Activated CD8-positive, alpha-beta memory T cell treated with anti-CD3 and anti-CD28 coated beads, Interleukin-2, amount 10 ng/mL, durations not matched to agents 7 days and 5 days (primary cell): ENCODE data around the gene BCAT1. TPM values are rescaled to one million over a fixed set of nuclear protein-coding genes. Genes with fewer than 3 reads are reported as not detected.
"Not testable (repeated sequence)": the region's sequence is repeated elsewhere in the genome, so short reads cannot be mapped to it uniquely, and the experiment has no call there.

Source experiments
- ATAC-seq: fragments of 150-1000 bp; cut with Tn5 transposase; one replicate; pipeline ENCODE4 v1.10.0; 2021; ENCODE audit warnings: moderate library complexity
- CTCF ChIA-PET: fragments of 350-600 bp; sonication (Branson Sonifier 250); formaldehyde crosslinking; loops from one replicate; lab custom pipeline; 2021; ENCODE audit warnings: antibody characterized with exemption; lab: Charles Lee
- DNase-seq: peaks from one replicate; pipeline ENCODE4 v3.0.0-alpha.2; 2020
- H3K27ac Mint-ChIP-seq: one replicate; pipeline ENCODE4 v1.8.0; 2021; ENCODE audit warnings: mild to moderate bottlenecking, mixed read lengths
- H3K27me3 Mint-ChIP-seq: one replicate; pipeline ENCODE4 v1.8.0; 2021; ENCODE audit warnings: mixed read lengths
- H3K36me3 Mint-ChIP-seq: one replicate; pipeline ENCODE4 v1.8.0; 2021; ENCODE audit warnings: mild to moderate bottlenecking, mixed read lengths
- H3K4me1 Mint-ChIP-seq: one replicate; pipeline ENCODE4 v1.8.0; 2021; ENCODE audit warnings: mixed read lengths
- H3K4me3 Mint-ChIP-seq: one replicate; pipeline ENCODE4 v1.8.0; 2021; ENCODE audit warnings: mild to moderate bottlenecking, moderate library complexity, mixed read lengths
- H3K9me3 Mint-ChIP-seq: one replicate; pipeline ENCODE4 v1.8.0; 2022; ENCODE audit warnings: low read depth, mixed read lengths
- total RNA-seq, 2 experiments: library from RNA; stranded (reverse); gene quantifications; one replicate each; pipeline ENCODE4 v1.2.3, GENCODE V29; 2021

BCAT1 gene
- total RNA-seq, 2 experiments from 2014 or later: 18.9 to 48.3 TPM

- peaks cover 2% of the 10 kb centered on the region for H3K27me3 Mint-ChIP-seq
- CTCF ChIA-PET: interaction anchor here (0.6 to 1.9 kb wide), 2 partner anchors 13 to 76 kb away, joined by 3 to 4 read pairs; no protein-coding TSS in a partner anchor
- no peak for ATAC-seq
- H3K9me3 Mint-ChIP-seq: no peaks in the 10 kb centered on the region
- no peak overlapping the region for H3K4me3 Mint-ChIP-seq
- no peaks in the 10 kb centered on the region for H3K4me1 Mint-ChIP-seq
- H3K36me3 Mint-ChIP-seq: no peaks in the 10 kb centered on the region
- no peak for DNase-seq
- H3K27ac Mint-ChIP-seq: no peak overlapping the region
These were observed 28.8 kb upstream of the BCAT1 start for GRCh38 chr12:24977711-24978110.

GRCh38 chr12:24977060-24977459 lies 28.2 kb upstream of the BCAT1 start:
- no peak for ATAC-seq
- CTCF ChIA-PET: interaction anchor here (0.7 to 1.9 kb wide), 2 partner anchors 14 to 90 kb away, joined by 3 to 4 read pairs; no protein-coding TSS in a partner anchor
- no peak overlapping the region for H3K4me3 Mint-ChIP-seq
- DNase-seq: no peak
- no peak overlapping the region for H3K27ac Mint-ChIP-seq
- H3K4me1 Mint-ChIP-seq: no peaks in the 10 kb centered on the region
- H3K36me3 Mint-ChIP-seq: no peaks in the 10 kb centered on the region
- no peaks in the 10 kb centered on the region for H3K9me3 Mint-ChIP-seq
- H3K27me3 Mint-ChIP-seq: peaks cover 2% of the 10 kb centered on the region

- no peaks in the 10 kb centered on the region for H3K36me3 Mint-ChIP-seq
These were observed 26.5 kb upstream of the BCAT1 start for GRCh38 chr12:24975425-24975824.

GRCh38 chr12:24974216-24974615 lies 25.3 kb upstream of the BCAT1 start:
- H3K4me1 Mint-ChIP-seq: no peaks in the 10 kb centered on the region
- ATAC-seq (no peak), DNase-seq (no peak)
- CTCF ChIA-PET: no interaction called here
- peaks cover 2% of the 10 kb centered on the region for H3K9me3 Mint-ChIP-seq
- H3K27me3 Mint-ChIP-seq: peaks cover 2% of the 10 kb centered on the region
- H3K4me3 Mint-ChIP-seq: no peak overlapping the region
- no peak overlapping the region for H3K27ac Mint-ChIP-seq
- no peaks in the 10 kb centered on the region for H3K36me3 Mint-ChIP-seq

More at GRCh38 chr12:24975425-24975824, 26.5 kb upstream of the BCAT1 start:
- H3K27me3 Mint-ChIP-seq: peaks cover 2% of the 10 kb centered on the region
- H3K4me3 Mint-ChIP-seq: no peak overlapping the region
- H3K9me3 Mint-ChIP-seq: peaks cover 2% of the 10 kb centered on the region
- no peak for ATAC-seq
- CTCF ChIA-PET: no interaction called here
- H3K4me1 Mint-ChIP-seq: no peaks in the 10 kb centered on the region
- no peak overlapping the region for H3K27ac Mint-ChIP-seq
- no peak for DNase-seq

GRCh38 chr12:24972078-24972477 lies 23.2 kb upstream of the BCAT1 start:
- H3K4me3 Mint-ChIP-seq: no peak overlapping the region

GRCh38 chr12:24970177-24970576 lies 21.3 kb upstream of the BCAT1 start:
- Mint-ChIP-seq H3K9me3 (peaks cover 2% of the 10 kb centered on the region), H3K27ac (no peak overlapping the region), H3K36me3 (peaks cover 2% of the 10 kb centered on the region), H3K4me1 (no peaks in the 10 kb centered on the region), H3K4me3 (no peak overlapping the region), H3K27me3 (no peaks in the 10 kb centered on the region)
- ATAC-seq (no peak), DNase-seq (no peak)
- CTCF ChIA-PET: no interaction called here

More at GRCh38 chr12:24972078-24972477, 23.2 kb upstream of the BCAT1 start:
- Mint-ChIP-seq H3K27me3 (peaks cover 2% of the 10 kb centered on the region), H3K4me1 (no peaks in the 10 kb centered on the region), H3K36me3 (no peaks in the 10 kb centered on the region), H3K27ac (no peak overlapping the region), H3K9me3 (peaks cover 2% of the 10 kb centered on the region)
- DNase-seq: no peak
- CTCF ChIA-PET: no interaction called here
- no peak for ATAC-seq

- Mint-ChIP-seq H3K27me3 (peaks cover 4% of the 10 kb centered on the region), H3K4me3 (no peak overlapping the region), H3K36me3 (peaks cover 8% of the 10 kb centered on the region), H3K4me1 (no peaks in the 10 kb centered on the region), H3K9me3 (peaks cover 12% of the 10 kb centered on the region), H3K27ac (no peak overlapping the region)
- ATAC-seq: no peak
- DNase-seq: no peak
- CTCF ChIA-PET: no interaction called here
These were observed 18.2 kb upstream of the BCAT1 start for GRCh38 chr12:24966951-24967564.

GRCh38 chr12:24964342-24964741 lies 15.4 kb upstream of the BCAT1 start:
- peaks cover 10% of the 10 kb centered on the region for H3K4me1 Mint-ChIP-seq
- H3K27me3 Mint-ChIP-seq: peaks cover 4% of the 10 kb centered on the region
- ATAC-seq: no peak
- H3K4me3 Mint-ChIP-seq: no peak overlapping the region
- no peak overlapping the region for H3K27ac Mint-ChIP-seq
- DNase-seq: no peak
- peaks cover 10% of the 10 kb centered on the region for H3K9me3 Mint-ChIP-seq
- CTCF ChIA-PET: interaction anchor here (0.7 to 1.2 kb wide), 2 partner anchors 19 to 112 kb away, joined by 3 to 4 read pairs; no protein-coding TSS in a partner anchor
- H3K36me3 Mint-ChIP-seq: peaks cover 8% of the 10 kb centered on the region

GRCh38 chr12:24960222-24960855 lies 11.4 kb upstream of the BCAT1 start:
- DNase-seq (peak; percentile 77), ATAC-seq (peak; percentile 95)
- CTCF ChIA-PET: interaction anchor here (0.8 to 1.0 kb wide), 3 partner anchors 12 to 194 kb away, joined by 3 read pairs; no protein-coding TSS in a partner anchor
- Mint-ChIP-seq H3K27me3 (peaks cover 4% of the 10 kb centered on the region), H3K27ac (no peak overlapping the region), H3K9me3 (peaks cover 10% of the 10 kb centered on the region), H3K36me3 (peaks cover 6% of the 10 kb centered on the region), H3K4me1 (peaks cover 10% of the 10 kb centered on the region), H3K4me3 (no peak overlapping the region)

- H3K36me3 Mint-ChIP-seq, ATAC-seq, DNase-seq, H3K27ac Mint-ChIP-seq, H3K4me3 Mint-ChIP-seq, H3K9me3 Mint-ChIP-seq, CTCF ChIA-PET: not testable (repeated sequence)
- Mint-ChIP-seq H3K27me3 (peaks cover 11% of the 10 kb centered on the region), H3K4me1 (peaks cover 10% of the 10 kb centered on the region)
These were observed 7.5 kb upstream of the BCAT1 start for GRCh38 chr12:24956351-24956750.

GRCh38 chr12:24955853-24956252 lies 7.0 kb upstream of the BCAT1 start:
- CTCF ChIA-PET: interaction anchor here (1.4 kb wide), 1 partner anchor 10 kb away, joined by 3 read pairs; no protein-coding TSS in a partner anchor
- DNase-seq: no peak
- Mint-ChIP-seq H3K4me3 (no peak overlapping the region), H3K9me3 (no peaks in the 10 kb centered on the region), H3K36me3 (no peaks in the 10 kb centered on the region), H3K4me1 (peaks cover 10% of the 10 kb centered on the region), H3K27me3 (peaks cover 11% of the 10 kb centered on the region), H3K27ac (no peak overlapping the region)
- ATAC-seq: no peak

GRCh38 chr12:24955389-24955788 lies 6.5 kb upstream of the BCAT1 start:
- Mint-ChIP-seq H3K36me3 (no peaks in the 10 kb centered on the region), H3K27me3 (peaks cover 11% of the 10 kb centered on the region), H3K4me3 (no peak overlapping the region), H3K4me1 (peaks cover 10% of the 10 kb centered on the region), H3K9me3 (no peaks in the 10 kb centered on the region), H3K27ac (no peak overlapping the region)
- CTCF ChIA-PET: interaction anchor here (1.4 kb wide), 1 partner anchor 9 kb away, joined by 3 read pairs; no protein-coding TSS in a partner anchor
- ATAC-seq: no peak
- no peak for DNase-seq

- H3K27ac Mint-ChIP-seq: no peak overlapping the region
These were observed 5.4 kb upstream of the BCAT1 start for GRCh38 chr12:24954261-24954660.

GRCh38 chr12:24952389-24952788 lies 3.5 kb upstream of the BCAT1 start:
- Mint-ChIP-seq H3K4me3 (no peak overlapping the region), H3K9me3 (no peaks in the 10 kb centered on the region), H3K36me3 (no peaks in the 10 kb centered on the region), H3K27ac (no peak overlapping the region), H3K4me1 (peaks cover 17% of the 10 kb centered on the region), H3K27me3 (peaks cover 14% of the 10 kb centered on the region)
- DNase-seq (no peak), ATAC-seq (no peak)
- CTCF ChIA-PET: interaction anchor here (1.0 kb wide), 1 partner anchor 11 kb away, joined by 3 read pairs; no protein-coding TSS in a partner anchor

More at GRCh38 chr12:24954261-24954660, 5.4 kb upstream of the BCAT1 start:
- peaks cover 7% of the 10 kb centered on the region for H3K4me1 Mint-ChIP-seq
- H3K36me3 Mint-ChIP-seq: no peaks in the 10 kb centered on the region
- no peaks in the 10 kb centered on the region for H3K9me3 Mint-ChIP-seq
- H3K4me3 Mint-ChIP-seq: no peak overlapping the region
- DNase-seq (no peak), ATAC-seq (no peak)
- H3K27me3 Mint-ChIP-seq: peaks cover 14% of the 10 kb centered on the region
- CTCF ChIA-PET: no interaction called here
